Activated CD8-positive, alpha-beta memory T cell treated with anti-CD3 and anti-CD28 coated beads for 36 hours (primary cell): ENCODE measurements around the gene OTOP3. TPM values are rescaled to one million over a fixed set of nuclear protein-coding genes. Genes with fewer than 3 reads are reported as not detected.

Experiments
- CTCF ChIA-PET: fragments of 350-600 bp; sonication (Branson Sonifier 250); formaldehyde crosslinking; loops from one replicate; lab custom pipeline; 2021; ENCODE audit warnings: antibody characterized with exemption; lab: Charles Lee
- POLR2A ChIA-PET: fragments of 350-600 bp; sonication (Branson Sonifier 250); formaldehyde crosslinking; loops from one replicate; lab custom pipeline; 2021; ENCODE audit warnings: antibody characterized with exemption; lab: Charles Lee
- total RNA-seq, 2 experiments: library from RNA; stranded (reverse); gene quantifications; one replicate each; pipeline ENCODE4 v1.2.3, GENCODE V29; 2021

OTOP3 gene
- total RNA-seq, 2 experiments from 2014 or later = not detected

DNA sequence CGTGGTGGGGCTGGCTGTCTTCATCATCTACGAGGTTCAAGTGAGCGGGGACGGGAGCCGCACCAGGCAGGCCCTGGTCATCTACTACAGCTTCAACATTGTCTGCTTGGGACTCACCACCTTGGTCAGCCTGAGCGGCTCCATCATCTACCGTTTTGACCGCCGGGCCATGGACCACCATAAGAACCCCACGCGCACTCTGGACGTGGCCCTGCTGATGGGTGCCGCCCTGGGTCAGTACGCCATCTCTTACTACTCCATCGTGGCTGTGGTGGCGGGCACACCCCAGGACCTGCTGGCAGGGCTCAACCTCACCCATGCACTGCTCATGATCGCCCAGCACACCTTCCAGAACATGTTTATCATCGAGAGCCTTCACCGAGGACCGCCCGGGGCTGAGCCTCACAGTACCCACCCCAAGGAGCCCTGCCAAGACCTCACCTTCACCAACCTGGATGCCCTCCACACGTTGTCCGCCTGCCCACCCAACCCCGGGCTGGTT, 5.1 kb upstream of the OTOP3 start:
- ChIA-PET CTCF (no interaction called here), POLR2A (no interaction called here)

- CTCF ChIA-PET = interaction anchor here (0.9 to 1.0 kb wide), 2 partner anchors 26 to 27 kb away, joined by 3 to 5 read pairs; no protein-coding TSS in a partner anchor
- POLR2A ChIA-PET = no interaction called here
Measured at GRCh38 chr17:74935048-74935447, 650 bp upstream of the OTOP3 start.

- POLR2A ChIA-PET = no interaction called here
- CTCF ChIA-PET = interaction anchor here (1.1 to 2.5 kb wide), 2 partner anchors 13 to 166 kb away, joined by 4 to 10 read pairs; partner anchors contain the start of genes OTOP2 and USH1G
Measured at GRCh38 chr17:74936470-74936799, 737 bp downstream of the OTOP3 start.

DNA sequence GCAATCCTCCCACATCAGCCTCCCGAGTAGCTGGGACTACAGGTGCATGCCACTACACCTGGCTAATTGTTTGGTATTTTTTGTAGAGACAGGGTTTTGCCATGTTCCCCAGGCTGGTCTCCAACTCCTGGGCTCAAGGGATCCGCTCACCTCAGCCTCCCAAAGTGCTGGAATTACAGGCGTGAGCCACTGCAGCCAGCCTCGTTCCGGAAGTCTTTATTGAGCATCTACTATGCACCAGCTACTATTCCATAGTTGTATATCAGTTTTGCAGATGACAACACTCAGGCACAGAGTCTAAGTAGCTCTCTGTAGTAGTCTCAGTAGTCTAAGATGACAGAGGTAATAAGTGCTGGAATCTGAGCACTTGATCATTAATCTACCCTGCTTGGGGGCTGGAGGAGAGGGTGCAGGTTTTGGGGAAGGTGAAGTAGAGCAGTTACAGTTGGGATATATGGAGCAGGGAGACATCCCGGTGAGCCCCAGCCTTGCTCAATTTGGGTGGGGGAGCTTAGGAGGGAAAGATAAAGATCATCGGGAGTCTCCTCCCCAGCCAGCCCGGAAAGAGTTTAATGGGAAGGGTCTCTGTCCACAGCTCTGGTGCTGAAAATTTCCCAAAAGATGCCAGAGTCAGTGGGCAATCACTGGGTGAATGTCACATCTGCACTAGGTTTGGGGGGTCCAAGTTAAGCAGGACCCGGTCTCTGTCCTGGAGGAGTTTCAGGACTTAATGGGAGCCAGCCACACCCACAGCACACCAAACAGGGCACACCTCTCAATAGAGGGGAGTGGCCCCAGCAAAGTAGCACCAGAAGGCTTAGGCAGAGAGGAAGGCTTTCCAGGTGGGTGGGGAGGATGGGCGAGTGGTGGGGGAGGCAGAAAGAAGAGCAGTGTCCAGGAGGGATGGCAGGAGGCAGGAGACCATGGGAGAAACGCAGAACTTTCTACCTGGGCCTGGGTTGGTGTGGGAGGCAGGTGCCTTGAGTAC, 1.7 kb downstream of the OTOP3 start:
- POLR2A ChIA-PET = no interaction called here
- CTCF ChIA-PET = interaction anchor here (0.8 to 2.5 kb wide), 3 partner anchors 11 to 167 kb away, joined by 4 to 10 read pairs (median 4); partner anchors contain the start of genes OTOP2 and USH1G

DNA sequence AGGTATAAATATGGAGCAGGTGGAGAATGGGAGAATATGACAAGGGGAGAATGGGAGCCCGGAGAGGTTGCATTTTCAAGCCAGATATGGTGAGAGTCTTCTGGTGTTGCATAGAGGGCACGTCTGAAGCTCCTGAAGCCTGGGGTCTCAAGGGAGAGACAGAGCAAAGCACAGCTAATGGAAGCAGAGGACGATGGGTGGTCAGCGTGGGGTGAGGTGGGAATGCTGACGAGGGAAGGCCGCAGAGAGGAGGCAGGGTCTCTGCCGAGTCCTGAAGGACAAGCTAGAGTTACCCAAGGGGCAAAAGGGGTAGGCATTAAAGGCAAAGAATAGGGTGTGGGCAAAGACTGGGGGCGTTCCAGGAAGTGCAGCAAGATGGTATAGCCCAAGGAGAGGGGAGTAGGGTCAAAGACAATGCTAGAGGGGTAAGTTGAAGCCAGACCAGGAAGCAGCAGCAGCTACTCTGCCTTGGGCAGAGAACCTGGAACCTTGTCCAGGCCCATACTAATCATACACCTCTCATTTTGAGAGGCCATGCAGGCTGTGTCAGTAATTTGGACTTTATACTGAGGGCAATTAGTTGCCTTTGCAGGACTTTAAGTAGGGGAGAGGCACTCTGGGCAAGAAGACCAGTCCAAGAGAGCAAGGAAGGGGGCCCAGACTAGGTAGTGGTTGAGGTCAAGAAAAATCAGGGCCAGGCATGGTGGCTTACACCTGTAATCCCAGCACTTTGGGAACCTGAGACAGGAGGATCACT, 2.7 kb downstream of the OTOP3 start:
- ChIA-PET POLR2A (no interaction called here), CTCF (interaction anchor here (1.6 to 2.5 kb wide), 3 partner anchors 15 to 16 kb away, joined by 4 to 10 read pairs (median 5); partner anchors contain the start of genes OTOP2 and USH1G)

DNA sequence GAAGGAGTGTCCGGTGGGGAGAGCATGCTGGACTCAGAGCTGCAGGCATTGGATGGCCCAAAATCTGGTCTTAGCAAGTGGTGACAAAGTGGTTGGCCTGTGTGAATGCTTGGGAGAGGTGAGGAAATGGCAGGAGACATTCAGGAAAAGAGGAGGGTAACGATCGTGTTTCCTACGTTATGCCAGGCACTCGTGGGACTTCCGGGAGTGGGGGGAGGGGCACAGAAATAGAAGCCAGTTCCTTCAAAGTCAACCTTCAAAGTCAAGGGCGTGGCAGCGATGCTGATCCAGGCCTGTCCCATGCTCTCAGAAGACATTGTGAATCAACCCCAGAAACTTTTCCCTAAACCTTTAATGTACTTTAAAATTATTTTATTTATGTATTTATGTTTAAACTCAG, 3.8 kb downstream of the OTOP3 start:
- CTCF ChIA-PET = interaction anchor here (0.7 to 1.7 kb wide), 4 partner anchors 10 to 564 kb away, joined by 3 to 5 read pairs (median 4); partner anchors contain the start of genes OTOP2 and USH1G
- POLR2A ChIA-PET = no interaction called here

- ChIA-PET CTCF (no interaction called here), POLR2A (no interaction called here)
Measured at GRCh38 chr17:74941128-74941725, 5.5 kb downstream of the OTOP3 start.

DNA sequence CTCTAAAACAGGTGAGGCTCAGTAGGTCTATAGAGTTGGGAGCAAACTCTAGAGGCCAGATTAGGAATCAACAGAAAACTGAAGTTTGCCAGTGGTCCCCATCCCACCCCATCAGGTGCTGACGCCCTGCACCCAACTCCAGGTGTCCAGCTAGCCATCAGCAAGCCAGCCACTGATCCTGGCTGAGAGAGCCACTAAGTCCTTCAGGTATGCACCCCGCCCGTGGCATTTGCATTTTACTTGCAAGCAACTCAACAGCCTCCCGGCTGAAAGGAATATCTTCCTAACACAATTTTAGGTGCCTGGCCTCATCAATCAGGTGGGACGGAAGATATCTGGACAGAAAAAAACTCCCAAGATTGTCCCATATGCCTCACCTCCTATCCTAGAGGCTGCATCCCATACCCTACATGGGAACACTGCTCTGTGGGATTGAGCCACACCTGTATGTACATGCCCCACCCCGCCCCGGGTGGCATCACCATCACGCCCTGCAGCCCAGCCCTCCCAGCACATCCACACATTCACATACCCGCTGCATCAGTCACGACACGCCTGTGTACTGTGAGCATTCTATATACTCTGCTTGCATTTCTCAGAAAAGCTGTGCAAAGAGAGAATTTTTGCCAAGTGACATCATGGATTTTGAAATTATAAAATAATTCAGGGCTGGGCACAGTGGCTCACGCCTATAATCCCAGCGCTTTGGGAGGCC, 8.3 kb downstream of the OTOP3 start:
- ChIA-PET POLR2A (no interaction called here), CTCF (no interaction called here)

GRCh38 chr17:74945543-74945942, 9.8 kb downstream of the OTOP3 start:
- ChIA-PET POLR2A (no interaction called here), CTCF (no interaction called here)

GRCh38 chr17:74946641-74947040, 10.9 kb downstream of the OTOP3 start:
- ChIA-PET CTCF (no interaction called here), POLR2A (no interaction called here)

- CTCF ChIA-PET = no interaction called here
Measured at GRCh38 chr17:74947041-74947754, 11.5 kb downstream of the OTOP3 start.

GRCh38 chr17:74949455-74950115, 13.9 kb downstream of the OTOP3 start:
- CTCF ChIA-PET = interaction anchor here (0.6 kb wide), 1 partner anchor 10 kb away, joined by 3 read pairs; no protein-coding TSS in a partner anchor
- POLR2A ChIA-PET = no interaction called here

More at GRCh38 chr17:74947041-74947754, 11.5 kb downstream of the OTOP3 start:
- POLR2A ChIA-PET = no interaction called here

DNA sequence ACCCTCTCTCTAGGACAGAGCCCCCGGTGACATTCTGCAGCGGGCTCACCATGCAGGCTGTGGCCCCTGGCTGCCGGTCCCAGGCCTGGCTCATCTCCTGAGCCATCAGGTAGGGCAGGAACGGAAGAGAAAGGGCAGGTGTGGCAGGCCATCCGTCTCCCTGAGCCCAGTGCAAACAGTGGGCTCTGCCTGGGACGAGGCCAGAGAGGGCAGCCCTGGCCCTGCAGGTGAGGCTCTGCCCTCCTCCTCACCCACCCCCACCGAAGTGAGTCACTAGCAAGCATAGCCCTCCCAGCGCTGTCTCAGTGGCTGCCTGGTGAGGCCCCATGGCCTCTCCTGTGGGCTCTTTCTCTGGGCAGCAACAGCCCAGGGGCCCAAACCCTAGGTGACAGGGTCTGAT, 14.5 kb downstream of the OTOP3 start:
- ChIA-PET CTCF (no interaction called here), POLR2A (no interaction called here)

DNA sequence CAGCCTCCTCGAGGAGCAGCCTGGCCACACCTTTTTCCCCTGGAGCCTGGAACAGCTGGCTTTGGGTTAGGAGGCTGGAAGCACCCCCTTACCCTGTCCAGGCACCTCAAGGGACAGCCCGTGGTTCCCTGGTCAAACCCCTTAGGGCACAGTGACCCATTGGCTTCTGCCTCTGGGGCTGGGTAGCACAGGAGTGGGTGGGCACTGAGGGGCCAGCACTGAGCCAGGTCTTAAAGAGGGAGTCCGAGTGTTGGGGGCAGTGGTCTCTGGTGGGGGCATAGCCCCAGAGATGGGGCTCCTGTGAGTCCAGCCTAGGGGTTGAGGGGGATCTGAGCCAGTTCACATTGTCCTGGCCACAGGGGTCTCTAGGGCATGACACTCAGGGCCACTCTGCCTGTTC, 15.4 kb downstream of the OTOP3 start:
- POLR2A ChIA-PET = no interaction called here

GRCh38 chr17:74951680-74952421, 16.2 kb downstream of the OTOP3 start:
- POLR2A ChIA-PET = no interaction called here

More for the DNA sequence above, 15.4 kb downstream of the OTOP3 start:
- CTCF ChIA-PET = no interaction called here

DNA sequence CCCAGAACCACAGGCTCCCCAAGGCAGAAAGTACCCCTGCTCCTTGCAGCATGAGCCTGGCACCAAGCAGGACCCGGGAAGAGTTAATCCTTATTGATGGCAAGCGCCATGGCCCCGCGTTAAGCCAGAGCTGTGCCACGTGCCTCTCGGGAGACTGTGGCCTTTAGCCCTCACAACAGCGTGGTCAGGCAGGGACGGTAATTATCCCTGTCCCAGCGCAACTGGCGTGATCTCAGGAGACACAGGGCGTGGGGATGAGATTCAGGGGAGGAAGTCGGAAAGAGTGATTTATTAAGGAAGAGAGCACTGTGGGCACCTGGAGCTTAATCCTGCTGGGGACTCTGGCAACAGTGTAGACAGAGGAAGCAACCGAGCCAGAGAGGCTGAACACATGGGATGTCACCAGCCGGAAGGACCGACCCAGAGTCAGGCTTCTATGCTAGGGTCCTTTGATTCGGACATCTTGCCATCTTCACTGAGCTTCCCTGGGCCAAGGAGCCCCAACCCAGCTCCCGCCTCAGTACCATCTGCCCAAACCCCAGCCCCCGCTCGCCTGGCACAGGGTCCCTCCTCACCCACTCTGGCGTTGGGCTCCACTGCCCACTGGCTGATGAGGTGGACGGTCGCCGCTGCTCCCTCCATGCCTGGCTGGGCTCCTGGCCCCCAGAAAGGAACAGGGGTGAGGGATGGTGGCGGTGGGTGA, 16.9 kb downstream of the OTOP3 start:
- CTCF ChIA-PET = no interaction called here
- POLR2A ChIA-PET = no interaction called here

More at GRCh38 chr17:74951680-74952421, 16.2 kb downstream of the OTOP3 start:
- CTCF ChIA-PET = no interaction called here
